ENCODE data around the gene SCAMP1. TPM values are rescaled to one million over a fixed set of nuclear protein-coding genes. Genes with fewer than 3 reads are reported as not detected.
A peak's percentile ranks its signal among the peaks of the same experiment; 100 is the strongest.

Gene SCAMP1
- total and polyA plus RNA-seq, 2 experiments from 2014 or later = 57.7 to 66.9 TPM

DNA sequence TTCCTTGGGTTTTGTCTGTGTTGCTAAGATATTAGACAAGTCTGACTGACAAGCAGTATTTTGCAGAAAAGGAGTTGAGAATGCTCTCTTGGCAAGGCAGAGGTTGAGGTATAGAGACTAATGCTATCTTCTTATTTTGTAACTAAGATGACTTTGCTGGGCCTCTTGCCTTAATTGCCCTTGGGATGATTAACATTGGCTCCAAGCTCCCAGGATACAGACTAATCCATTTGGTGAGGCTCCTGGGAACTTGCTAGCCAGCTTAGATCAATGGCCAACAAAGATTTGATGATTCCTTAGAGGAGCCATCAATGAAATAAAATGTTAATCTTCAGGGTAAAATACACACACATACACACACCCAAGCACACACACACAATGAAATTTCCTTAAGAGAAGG, 37.2 kb upstream of the SCAMP1 start:
- H3K27me3 ChIP-seq (replicated peaks; ENCODE audit: insufficient read depth) = no peaks in the 10 kb centered on the region
- H3K4me2 ChIP-seq (ENCODE audit: unreplicated experiment) = no peak overlapping the region
- no peaks in the 10 kb centered on the region for H3K4me1 ChIP-seq (ENCODE audit: insufficient read depth)
- H3K4me3 ChIP-seq = no peak overlapping the region
- in situ Hi-C loops (cut with MboI) = no loop called here
- no peaks in the 10 kb centered on the region for H3K79me2 ChIP-seq (ENCODE audit: insufficient read depth)
- H3K27ac ChIP-seq = no peak overlapping the region
- H3K9me3 ChIP-seq (ENCODE audit: low read depth) = no peaks in the 10 kb centered on the region
- H3F3A ChIP-seq (ENCODE audit: insufficient read depth) = 0 out of 2 replicates have a peak, but pooled peaks cover 4% of the 10 kb centered on the region
- H3K36me3 ChIP-seq (ENCODE audit: low read depth) = no peaks in the 10 kb centered on the region
- DNase-seq = no peak
- no peaks in the 10 kb centered on the region for H3K9me2 ChIP-seq (ENCODE audit: insufficient read depth)
- H4K20me1 ChIP-seq (ENCODE audit: insufficient read depth) = no peaks in the 10 kb centered on the region
- no peak for TF ChIP-seq EZH2phosphoT487 (IDR thresholded peaks at IDR 0.05; ENCODE audit: insufficient read depth, low read depth)
- TF ChIP-seq EZH2 (IDR thresholded peaks at IDR 0.05; ENCODE audit: insufficient read depth, poor library complexity, severe bottlenecking) = no peak
- H3K9ac ChIP-seq = no peak overlapping the region
- no peak overlapping the region for H2AFZ ChIP-seq

DNA sequence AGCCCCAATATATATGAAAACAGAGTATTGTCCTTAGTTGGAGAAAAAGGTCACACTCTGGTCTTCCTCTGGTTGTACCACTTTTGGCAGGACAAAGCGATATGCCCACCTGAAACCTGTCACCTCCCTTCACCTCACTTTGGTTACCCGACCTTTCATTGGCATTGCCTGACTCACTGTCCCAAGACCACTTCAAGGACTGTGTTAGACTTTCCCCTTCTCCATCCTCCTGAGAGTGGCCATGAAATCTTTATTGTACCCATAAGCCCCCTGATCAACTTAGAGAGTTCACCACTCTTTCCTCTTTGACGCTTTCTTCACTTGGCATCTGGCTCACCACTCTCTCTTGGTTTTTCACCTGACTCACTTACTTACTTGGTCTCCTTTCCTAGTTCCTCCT, 33.5 kb upstream of the SCAMP1 start:
- no peaks in the 10 kb centered on the region for H3K79me2 ChIP-seq (ENCODE audit: insufficient read depth)
- no peaks in the 10 kb centered on the region for H3K27me3 ChIP-seq (replicated peaks; ENCODE audit: insufficient read depth)
- no peak overlapping the region for H3K4me3 ChIP-seq
- peaks cover 4% of the 10 kb centered on the region; the same call in 1 of the 2 replicates for H3K4me1 ChIP-seq (ENCODE audit: insufficient read depth)
- H3K9ac ChIP-seq = no peak overlapping the region
- H3K36me3 ChIP-seq (ENCODE audit: low read depth) = no peaks in the 10 kb centered on the region
- H2AFZ ChIP-seq = no peak overlapping the region
- H3F3A ChIP-seq (ENCODE audit: insufficient read depth) = 0 out of 2 replicates have a peak, but pooled peaks cover 4% of the 10 kb centered on the region
- no peaks in the 10 kb centered on the region for H3K9me2 ChIP-seq (ENCODE audit: insufficient read depth)
- H3K9me3 ChIP-seq (ENCODE audit: low read depth) = no peaks in the 10 kb centered on the region
- H4K20me1 ChIP-seq (ENCODE audit: insufficient read depth) = no peaks in the 10 kb centered on the region
- WGBS, 2 experiments (ENCODE audit: low coverage in 1 of 2, low lambda C conversion rate in 2 of 2, missing lambda C conversion rate in 2 of 2) = 85 to 88% methylated on average over 3 of the region's 3 CpGs
- no peak for TF ChIP-seq EZH2 (IDR thresholded peaks at IDR 0.05; ENCODE audit: insufficient read depth, poor library complexity, severe bottlenecking)
- TF ChIP-seq EZH2phosphoT487 (IDR thresholded peaks at IDR 0.05; ENCODE audit: insufficient read depth, low read depth) = no peak
- in situ Hi-C loops (cut with MboI) = no loop called here
- DNase-seq = no peak
- no peak overlapping the region for H3K4me2 ChIP-seq (ENCODE audit: unreplicated experiment)
- no peak overlapping the region for H3K27ac ChIP-seq

DNA sequence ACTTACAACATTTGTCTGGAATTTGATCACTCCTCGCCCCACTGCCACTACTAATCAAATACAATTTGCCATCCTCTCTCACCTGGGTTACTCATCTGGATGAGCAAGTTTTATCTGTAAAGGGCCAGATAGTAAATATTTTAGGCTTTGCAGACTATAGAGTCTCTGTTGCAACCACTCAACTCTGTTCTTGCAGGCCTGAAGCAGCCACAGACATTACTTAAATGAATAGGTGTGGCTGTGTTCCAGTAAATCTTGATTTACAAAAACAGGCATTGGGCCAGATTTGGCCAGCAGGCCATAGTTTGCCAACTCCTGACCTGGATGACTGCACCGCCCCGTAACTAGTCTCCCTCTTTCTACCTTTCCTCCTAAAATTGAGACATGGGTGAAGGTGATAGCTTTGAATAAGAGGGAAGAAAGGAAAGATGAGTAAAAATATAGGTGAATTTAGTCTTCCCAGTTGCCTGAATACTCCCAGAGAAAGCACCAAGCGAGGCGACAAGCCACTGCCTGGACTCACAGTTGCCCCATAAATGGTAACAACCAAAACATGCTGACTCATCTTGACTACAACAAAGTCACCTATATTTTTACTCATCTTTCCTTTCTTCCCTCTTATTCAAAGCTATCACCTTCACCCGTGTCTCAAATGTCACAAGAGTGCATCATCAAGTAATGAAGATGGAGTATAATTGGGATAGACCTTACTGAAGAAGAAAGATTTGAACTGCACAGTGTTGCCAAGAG, 32.5 kb upstream of the SCAMP1 start:
- no peak overlapping the region for H3K4me3 ChIP-seq
- TF ChIP-seq EZH2 (IDR thresholded peaks at IDR 0.05; ENCODE audit: insufficient read depth, poor library complexity, severe bottlenecking) = no peak
- TF ChIP-seq EZH2phosphoT487 (IDR thresholded peaks at IDR 0.05; ENCODE audit: insufficient read depth, low read depth) = no peak
- peaks cover 4% of the 10 kb centered on the region; the same call in 1 of the 2 replicates for H3K4me1 ChIP-seq (ENCODE audit: insufficient read depth)
- peak overlapping the region; percentile 21; the same call in 1 of the 2 replicates for H2AFZ ChIP-seq
- H4K20me1 ChIP-seq (ENCODE audit: insufficient read depth) = no peaks in the 10 kb centered on the region
- no peak for DNase-seq
- H3F3A ChIP-seq (ENCODE audit: insufficient read depth) = 0 out of 2 replicates have a peak, but pooled peaks cover 4% of the 10 kb centered on the region
- 79 to 81% methylated on average over 6 of the region's 6 CpGs for WGBS, 2 experiments (ENCODE audit: low coverage in 1 of 2, low lambda C conversion rate in 2 of 2, missing lambda C conversion rate in 2 of 2)
- H3K79me2 ChIP-seq (ENCODE audit: insufficient read depth) = no peaks in the 10 kb centered on the region
- H3K27me3 ChIP-seq (replicated peaks; ENCODE audit: insufficient read depth) = no peaks in the 10 kb centered on the region
- no peaks in the 10 kb centered on the region for H3K9me2 ChIP-seq (ENCODE audit: insufficient read depth)
- H3K9ac ChIP-seq = no peak overlapping the region
- in situ Hi-C loops (cut with MboI) = no loop called here
- no peaks in the 10 kb centered on the region for H3K36me3 ChIP-seq (ENCODE audit: low read depth)
- no peak overlapping the region for H3K4me2 ChIP-seq (ENCODE audit: unreplicated experiment)
- no peaks in the 10 kb centered on the region for H3K9me3 ChIP-seq (ENCODE audit: low read depth)
- no peak overlapping the region for H3K27ac ChIP-seq

DNA sequence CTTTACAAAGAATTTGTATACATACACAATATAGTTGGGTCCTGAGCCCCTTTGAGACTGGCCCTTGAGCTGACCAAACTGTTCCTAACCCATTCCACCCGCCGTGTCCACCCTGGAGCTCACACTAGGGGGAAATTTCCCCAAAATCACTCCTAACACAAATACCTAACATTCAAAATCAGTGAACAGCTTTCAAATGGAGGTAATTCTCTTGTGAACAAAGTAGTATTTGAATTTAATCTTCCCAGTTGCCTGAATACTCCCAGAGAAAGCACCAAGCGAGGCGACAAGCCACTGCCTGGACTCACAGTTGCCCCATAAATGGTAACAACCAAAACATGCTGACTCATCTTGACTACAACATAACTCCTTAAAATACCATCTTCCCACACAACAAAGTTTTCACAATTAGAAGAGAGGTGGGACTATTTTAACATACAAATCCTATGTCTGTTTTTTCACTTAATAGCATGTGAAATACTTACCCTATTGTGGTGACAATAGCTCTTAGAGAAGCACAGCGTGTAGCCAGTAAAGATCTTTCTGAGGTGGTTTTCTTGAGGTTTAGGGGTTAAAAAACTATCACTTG, 31.7 kb upstream of the SCAMP1 start:
- Histone ChIP-seq H3K27ac (no peak overlapping the region), H3F3A (ENCODE audit: insufficient read depth) (0 out of 2 replicates have a peak, but pooled peaks cover 4% of the 10 kb centered on the region), H3K79me2 (ENCODE audit: insufficient read depth) (no peaks in the 10 kb centered on the region), H3K36me3 (ENCODE audit: low read depth) (no peaks in the 10 kb centered on the region), H3K27me3 (replicated peaks; ENCODE audit: insufficient read depth) (no peaks in the 10 kb centered on the region), H2AFZ (peak overlapping the region; percentile 21; the same call in 1 of the 2 replicates), H3K4me3 (no peak overlapping the region), H3K4me2 (ENCODE audit: unreplicated experiment) (peak overlapping the region; percentile 5), H4K20me1 (ENCODE audit: insufficient read depth) (no peaks in the 10 kb centered on the region), H3K9ac (no peak overlapping the region), H3K9me3 (ENCODE audit: low read depth) (no peaks in the 10 kb centered on the region), H3K9me2 (ENCODE audit: insufficient read depth) (no peaks in the 10 kb centered on the region), H3K4me1 (ENCODE audit: insufficient read depth) (peaks cover 4% of the 10 kb centered on the region; the same call in 1 of the 2 replicates)
- 87 to 89% methylated on average over 5 of the region's 5 CpGs for WGBS, 2 experiments (ENCODE audit: low coverage in 1 of 2, low lambda C conversion rate in 2 of 2, missing lambda C conversion rate in 2 of 2)
- no peak for TF ChIP-seq EZH2 (IDR thresholded peaks at IDR 0.05; ENCODE audit: insufficient read depth, poor library complexity, severe bottlenecking)
- no peak for TF ChIP-seq EZH2phosphoT487 (IDR thresholded peaks at IDR 0.05; ENCODE audit: insufficient read depth, low read depth)
- peak; percentile 48 for DNase-seq
- in situ Hi-C loops (cut with MboI) = no loop called here
